Neuronal stem cell (in vitro differentiated cells): ENCODE measurements around the gene IL15RA.

Experiments
- DNase-seq: peaks from one replicate; pipeline ENCODE4 v3.0.0-alpha.2; 2013; ENCODE audit warnings: low spot score
- H2AFZ ChIP-seq: one replicate; pipeline ENCODE4 v1.6.1; 2013; ENCODE audit warnings: mild to moderate bottlenecking, low read length, inconsistent platforms
- H2AK5ac ChIP-seq: 2 replicates; pipeline ENCODE4 v1.6.1; 2013; ENCODE audit warnings: low read depth, mild to moderate bottlenecking, inconsistent platforms, low read length, moderate library complexity, mixed read lengths
- H2BK120ac ChIP-seq: 2 replicates; pipeline ENCODE4 v1.6.1; 2013; ENCODE audit warnings: low read depth, mild to moderate bottlenecking, inconsistent platforms, low read length, moderate library complexity, mixed read lengths
- H2BK12ac ChIP-seq: one replicate; pipeline ENCODE4 v1.6.1; 2013; ENCODE audit warnings: low read length, inconsistent platforms
- H2BK15ac ChIP-seq: 2 replicates; pipeline ENCODE4 v1.6.1; 2013; ENCODE audit warnings: mild to moderate bottlenecking, low read length, inconsistent platforms, mixed read lengths
- H2BK5ac ChIP-seq: one replicate; pipeline ENCODE4 v1.6.1; 2013; ENCODE audit warnings: inconsistent platforms, mild to moderate bottlenecking, low read length, moderate library complexity
- H3K14ac ChIP-seq: one replicate; pipeline ENCODE4 v1.6.1; 2013; ENCODE audit warnings: low read length, inconsistent platforms
- H3K18ac ChIP-seq: 2 replicates; pipeline ENCODE4 v1.6.1; 2013; ENCODE audit warnings: low read length, inconsistent platforms
- H3K23ac ChIP-seq: 2 replicates; pipeline ENCODE4 v1.6.1; 2013; ENCODE audit warnings: low read depth, mild to moderate bottlenecking, mixed read lengths, low read length, inconsistent platforms; ENCODE audit not compliant: poor library complexity
- H3K27ac ChIP-seq: replicated peaks from 3 replicates; pipeline ENCODE4 v1.5.1; 2013; ENCODE audit warnings: low read length, inconsistent platforms
- H3K27me3 ChIP-seq, 3 experiments: 2 replicates each; pipeline ENCODE4 v1.6.1; 2013; ENCODE audit warnings: low read length in 3 of 3, mild to moderate bottlenecking in 2 of 3, inconsistent platforms in 1 of 3, low read depth in 1 of 3, mixed read lengths in 1 of 3, moderate library complexity in 1 of 3; ENCODE audit not compliant: control insufficient read depth in 3 of 3, insufficient read depth in 3 of 3
- H3K36me3 ChIP-seq, 2 donors: replicated peaks in 1 of 2; 2 replicates each; pipeline ENCODE4 v1.6.1; 2013; ENCODE audit warnings: low read length in 2 of 2; ENCODE audit not compliant: control insufficient read depth in 2 of 2, insufficient read depth in 2 of 2
- H3K4ac ChIP-seq: 2 replicates; pipeline ENCODE4 v1.6.1; 2013; ENCODE audit warnings: inconsistent platforms, mild to moderate bottlenecking, low read length, moderate library complexity
- H3K4me1 ChIP-seq, 2 donors: 1 replicate in 1 of 2; 2 replicates in 1 of 2; pipeline ENCODE4 v1.6.1; 2013; ENCODE audit warnings: low read length in 2 of 2, low read depth in 1 of 2; ENCODE audit not compliant: control insufficient read depth in 2 of 2, insufficient read depth in 1 of 2
- H3K4me2 ChIP-seq: one replicate; pipeline ENCODE4 v1.6.1; 2013; ENCODE audit warnings: mild to moderate bottlenecking, low read length, inconsistent platforms; ENCODE audit not compliant: insufficient read depth, poor library complexity, severe bottlenecking
- H3K4me3 ChIP-seq, 2 donors: 2 replicates each; pipeline ENCODE4 v1.5.1; 2013; ENCODE audit warnings: low read length in 2 of 2, mild to moderate bottlenecking in 2 of 2, inconsistent platforms in 1 of 2, moderate library complexity in 1 of 2
- H3K79me1 ChIP-seq: one replicate; pipeline ENCODE4 v1.6.1; 2013; ENCODE audit warnings: low read depth, mild to moderate bottlenecking, inconsistent platforms, low read length, moderate library complexity
- H3K9ac ChIP-seq: one replicate; pipeline ENCODE4 v1.6.1; 2013; ENCODE audit warnings: mild to moderate bottlenecking, low read depth, low read length, inconsistent platforms; ENCODE audit not compliant: poor library complexity
- H3K9me3 ChIP-seq, 2 donors: replicated peaks in 1 of 2; 2 replicates each; pipeline versions ENCODE3 to v1.6.1; 2013; ENCODE audit warnings: low read length in 2 of 2, mild to moderate bottlenecking in 2 of 2, inconsistent platforms in 1 of 2, low read depth in 1 of 2, mixed read lengths in 1 of 2, moderate library complexity in 1 of 2; ENCODE audit not compliant: control insufficient read depth in 2 of 2, insufficient read depth in 1 of 2
- H4K8ac ChIP-seq: one replicate; pipeline ENCODE4 v1.6.1; 2013; ENCODE audit warnings: low read depth, mild to moderate bottlenecking, inconsistent platforms, low read length, moderate library complexity
- H4K91ac ChIP-seq: one replicate; pipeline ENCODE4 v1.6.1; 2013; ENCODE audit warnings: low read length, low read depth, mild to moderate bottlenecking, inconsistent platforms; ENCODE audit not compliant: poor library complexity
- WGBS, 2 donors: extraction: QIAGEN DNeasy Blood & Tissue Kit; methylation state at CpG; one replicate each; pipeline ENCODE4 v1.1.7; 2013; ENCODE audit warnings: missing lambda C conversion rate in 2 of 2, mixed read lengths in 1 of 2; ENCODE audit not compliant: insufficient read length in 2 of 2, insufficient replicate concordance in 1 of 2; ENCODE audit errors: extremely low coverage in 2 of 2; 5-methylcytosine and 5-hydroxymethylcytosine counted together

The IL15RA gene

GRCh38 chr10:5973069-5973468 lies 4.3 kb downstream of the IL15RA start:
- Histone ChIP-seq H3K36me3 (no peaks in the 10 kb centered on the region), H3K14ac (no peak overlapping the region), H3K4me2 (no peak overlapping the region), H3K9me3 (no peaks in the 10 kb centered on the region), H3K4me1 (peaks cover 3 to 6% of the 10 kb centered on the region in 2 donors), H4K91ac (no peak overlapping the region), H3K4me3 (no peak overlapping the region), H2BK120ac (no peak overlapping the region), H2AFZ (no peak overlapping the region), H2BK12ac (no peak overlapping the region), H2AK5ac (no peak overlapping the region), H4K8ac (no peak overlapping the region), H3K9ac (no peak overlapping the region), H2BK15ac (no peak overlapping the region), H3K4ac (no peak overlapping the region), H3K27me3 (peaks cover 7 to 51% (median 25%) of the 10 kb centered on the region in 3 experiments), H3K27ac (no peak overlapping the region), H3K23ac (no peak overlapping the region), H3K79me1 (no peaks in the 10 kb centered on the region), H2BK5ac (no peak overlapping the region), H3K18ac (no peak overlapping the region)
- DNase-seq: no peak
- WGBS, 2 donors: no CpG with 5 or more reads among the region's 4 CpGs

DNA sequence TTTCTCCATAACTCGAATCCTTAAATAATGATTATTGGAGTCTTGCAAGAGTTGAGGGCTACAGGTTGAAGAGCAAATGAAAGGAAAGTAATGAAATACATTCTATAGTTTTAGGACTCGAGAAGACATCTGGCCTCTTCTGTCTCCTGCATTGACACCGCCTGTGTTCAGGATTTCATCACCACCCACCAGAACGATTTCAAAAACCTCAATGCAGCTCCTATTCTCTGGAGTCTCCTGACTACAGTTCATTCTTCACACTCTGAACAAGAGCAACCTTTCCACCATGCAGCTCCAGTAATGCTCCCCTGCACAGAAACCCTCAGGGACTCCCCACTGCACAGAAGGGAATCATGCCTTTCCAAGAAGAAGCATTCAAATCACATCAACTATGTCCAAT lies 5.5 kb downstream of the IL15RA start:
- Histone ChIP-seq H2BK12ac (no peak overlapping the region), H3K27me3 (peaks cover 0 to 41% (median 14%) of the 10 kb centered on the region in 3 experiments), H2BK15ac (no peak overlapping the region), H4K8ac (no peak overlapping the region), H3K23ac (no peak overlapping the region), H3K4me2 (no peak overlapping the region), H3K18ac (no peak overlapping the region), H3K4me3 (no peak overlapping the region), H3K79me1 (no peaks in the 10 kb centered on the region), H3K9ac (no peak overlapping the region), H2BK5ac (no peak overlapping the region), H3K9me3 (no peaks in the 10 kb centered on the region), H3K14ac (no peak overlapping the region), H2AK5ac (no peak overlapping the region), H4K91ac (no peak overlapping the region), H2AFZ (no peak overlapping the region), H3K36me3 (no peaks in the 10 kb centered on the region), H3K4me1 (peaks cover 3 to 4% of the 10 kb centered on the region in 2 donors), H2BK120ac (no peak overlapping the region), H3K4ac (no peak overlapping the region), H3K27ac (no peak overlapping the region)
- no CpG with 5 or more reads among the region's 4 CpGs for WGBS, 2 donors
- DNase-seq: no peak

GRCh38 chr10:5971315-5971832 lies 6.0 kb downstream of the IL15RA start:
- Histone ChIP-seq H4K8ac (no peak overlapping the region), H3K36me3 (no peaks in the 10 kb centered on the region), H4K91ac (no peak overlapping the region), H3K27me3 (peaks cover 0 to 35% (median 8%) of the 10 kb centered on the region in 3 experiments), H2BK120ac (no peak overlapping the region), H2AFZ (no peak overlapping the region), H2BK5ac (no peak overlapping the region), H3K14ac (no peak overlapping the region), H3K9ac (no peak overlapping the region), H3K4me2 (no peak overlapping the region), H2AK5ac (no peak overlapping the region), H3K4me3 (no peak overlapping the region), H3K18ac (no peak overlapping the region), H3K79me1 (no peaks in the 10 kb centered on the region), H3K23ac (no peak overlapping the region), H3K4ac (no peak overlapping the region), H2BK12ac (no peak overlapping the region), H3K9me3 (no peaks in the 10 kb centered on the region), H2BK15ac (no peak overlapping the region), H3K4me1 (peaks cover 2 to 3% of the 10 kb centered on the region in 2 donors), H3K27ac (no peak overlapping the region)
- no peak for DNase-seq
- WGBS, 2 donors: no CpG with 5 or more reads among the region's 8 CpGs

DNA sequence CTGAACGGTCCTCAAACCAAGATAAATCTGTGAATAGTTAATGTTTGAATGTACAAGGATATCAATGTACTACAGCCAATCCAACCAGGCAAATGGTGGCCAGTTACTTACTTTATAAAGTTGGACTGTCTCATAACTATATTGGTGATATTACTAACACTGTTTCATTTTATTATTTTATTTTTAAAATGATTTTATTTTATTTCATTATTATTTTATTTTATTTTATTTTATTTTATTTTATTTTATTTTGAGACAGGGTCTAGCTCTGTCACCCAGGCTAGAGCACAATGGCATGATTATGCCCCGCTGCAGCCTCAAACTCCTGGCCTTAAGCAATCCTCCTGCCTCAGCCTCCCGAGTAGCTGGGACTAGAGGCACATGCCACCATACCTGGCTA lies 6.8 kb downstream of the IL15RA start:
- Histone ChIP-seq H3K4me2 (no peak overlapping the region), H2AFZ (no peak overlapping the region), H3K23ac (no peak overlapping the region), H2BK120ac (no peak overlapping the region), H3K18ac (no peak overlapping the region), H3K9ac (no peak overlapping the region), H4K8ac (no peak overlapping the region), H3K79me1 (no peaks in the 10 kb centered on the region), H4K91ac (no peak overlapping the region), H2BK5ac (no peak overlapping the region), H3K27me3 (peaks cover 0 to 27% (median 2%) of the 10 kb centered on the region in 3 experiments), H3K4me1 (peaks cover 2 to 3% of the 10 kb centered on the region in 2 donors), H3K14ac (no peak overlapping the region), H3K36me3 (no peaks in the 10 kb centered on the region), H3K4ac (no peak overlapping the region), H3K9me3 (no peaks in the 10 kb centered on the region), H3K4me3 (no peak overlapping the region), H2AK5ac (no peak overlapping the region), H2BK12ac (no peak overlapping the region), H2BK15ac (no peak overlapping the region), H3K27ac (no peak overlapping the region)
- no peak for DNase-seq
- WGBS, 2 donors: no CpG with 5 or more reads among the region's 3 CpGs
